Effector memory CD4-positive, alpha-beta T cell (primary cell): ENCODE measurements around the gene ENPP6.

Experiments
- DNase-seq, 3 donors: peaks; one replicate each; pipeline ENCODE4 v3.0.0-alpha.2; 2020
- H3K27ac ChIP-seq: 2 replicates; pipeline ENCODE4 v1.7.0; 2013; ENCODE audit warnings: mild to moderate bottlenecking, low read length, moderate library complexity; ENCODE audit not compliant: insufficient read depth, poor library complexity, severe bottlenecking
- H3K27me3 ChIP-seq: replicated peaks from 2 replicates; pipeline ENCODE4 v1.7.0; 2013; ENCODE audit warnings: mild to moderate bottlenecking, low read length; ENCODE audit not compliant: insufficient read depth, control insufficient read depth, poor library complexity, severe bottlenecking
- H3K36me3 ChIP-seq: 2 replicates; pipeline ENCODE4 v1.7.0; 2013; ENCODE audit warnings: mild to moderate bottlenecking, low read length, moderate library complexity; ENCODE audit not compliant: control insufficient read depth, insufficient read depth
- H3K4me1 ChIP-seq: 2 replicates; pipeline ENCODE4 v1.7.0; 2013; ENCODE audit warnings: low read length, mild to moderate bottlenecking; ENCODE audit not compliant: control insufficient read depth, insufficient read depth, poor library complexity, severe bottlenecking
- H3K4me3 ChIP-seq: 2 replicates; pipeline ENCODE4 v1.7.0; 2013; ENCODE audit warnings: low read length, low read depth, mild to moderate bottlenecking; ENCODE audit not compliant: insufficient read depth, poor library complexity, severe bottlenecking
- H3K9me3 ChIP-seq: 2 replicates; pipeline ENCODE4 v1.7.0; 2013; ENCODE audit warnings: mild to moderate bottlenecking, low read length, moderate library complexity; ENCODE audit not compliant: control insufficient read depth

Gene ENPP6

GRCh38 chr4:184112006-184112550, 105.6 kb downstream of the ENPP6 start:
- Histone ChIP-seq H3K36me3 (no peaks in the 10 kb centered on the region), H3K9me3 (no peaks in the 10 kb centered on the region), H3K4me3 (no peak overlapping the region), H3K27me3 (no peaks in the 10 kb centered on the region), H3K27ac (no peak overlapping the region), H3K4me1 (no peaks in the 10 kb centered on the region)
- no peak for DNase-seq

GRCh38 chr4:184111233-184111832, 106.3 kb downstream of the ENPP6 start:
- Histone ChIP-seq H3K27me3 (no peaks in the 10 kb centered on the region), H3K9me3 (no peaks in the 10 kb centered on the region), H3K36me3 (no peaks in the 10 kb centered on the region), H3K27ac (no peak overlapping the region), H3K4me3 (no peak overlapping the region), H3K4me1 (no peaks in the 10 kb centered on the region)
- DNase-seq: no peak

- Histone ChIP-seq H3K36me3 (no peaks in the 10 kb centered on the region), H3K9me3 (no peaks in the 10 kb centered on the region), H3K4me1 (no peaks in the 10 kb centered on the region), H3K4me3 (no peak overlapping the region), H3K27me3 (no peaks in the 10 kb centered on the region), H3K27ac (no peak overlapping the region)
- no peak for DNase-seq
Measured at GRCh38 chr4:184110452-184111224, 107.0 kb downstream of the ENPP6 start.

GRCh38 chr4:184108006-184108501, 109.6 kb downstream of the ENPP6 start:
- H3K27ac ChIP-seq: no peak overlapping the region
- no peaks in the 10 kb centered on the region for H3K27me3 ChIP-seq
- H3K4me1 ChIP-seq: no peaks in the 10 kb centered on the region
- no peaks in the 10 kb centered on the region for H3K36me3 ChIP-seq
- no peak for DNase-seq
- H3K9me3 ChIP-seq: no peaks in the 10 kb centered on the region
- H3K4me3 ChIP-seq: no peak overlapping the region

- no peaks in the 10 kb centered on the region for H3K27me3 ChIP-seq
- no peaks in the 10 kb centered on the region for H3K36me3 ChIP-seq
- no peaks in the 10 kb centered on the region for H3K4me1 ChIP-seq
- no peaks in the 10 kb centered on the region for H3K9me3 ChIP-seq
- no peak for DNase-seq
- H3K27ac ChIP-seq: no peak overlapping the region
- H3K4me3 ChIP-seq: no peak overlapping the region
Measured at GRCh38 chr4:184104419-184105101, 113.1 kb downstream of the ENPP6 start.

- no peak overlapping the region for H3K4me3 ChIP-seq
- H3K9me3 ChIP-seq: no peaks in the 10 kb centered on the region
- H3K36me3 ChIP-seq: no peaks in the 10 kb centered on the region
- no peak overlapping the region for H3K27ac ChIP-seq
- H3K27me3 ChIP-seq: no peaks in the 10 kb centered on the region
- H3K4me1 ChIP-seq: no peaks in the 10 kb centered on the region
- DNase-seq: no peak
Measured at GRCh38 chr4:184103527-184104264, 114.0 kb downstream of the ENPP6 start.

GRCh38 chr4:184102927-184103326, 114.7 kb downstream of the ENPP6 start:
- no peak overlapping the region for H3K27ac ChIP-seq
- peaks cover 2% of the 10 kb centered on the region for H3K27me3 ChIP-seq
- no peaks in the 10 kb centered on the region for H3K36me3 ChIP-seq
- no peaks in the 10 kb centered on the region for H3K9me3 ChIP-seq
- DNase-seq: no peak
- no peaks in the 10 kb centered on the region for H3K4me1 ChIP-seq
- H3K4me3 ChIP-seq: no peak overlapping the region

GRCh38 chr4:184102488-184102887, 115.2 kb downstream of the ENPP6 start:
- Histone ChIP-seq H3K36me3 (no peaks in the 10 kb centered on the region), H3K27me3 (peaks cover 2% of the 10 kb centered on the region), H3K4me1 (no peaks in the 10 kb centered on the region), H3K27ac (no peak overlapping the region), H3K9me3 (no peaks in the 10 kb centered on the region), H3K4me3 (no peak overlapping the region)
- DNase-seq: no peak

- Histone ChIP-seq H3K36me3 (no peaks in the 10 kb centered on the region), H3K4me1 (no peaks in the 10 kb centered on the region), H3K9me3 (no peaks in the 10 kb centered on the region), H3K27ac (no peak overlapping the region), H3K4me3 (no peak overlapping the region), H3K27me3 (peaks cover 4% of the 10 kb centered on the region)
- no peak for DNase-seq
Measured at GRCh38 chr4:184101711-184102110, 116.0 kb downstream of the ENPP6 start.
